Sigmoid colon (tissue), 7 donors: ENCODE results near the gene MPP3. TPM values are rescaled to one million over a fixed set of nuclear protein-coding genes. Genes with fewer than 3 reads are reported as not detected.

Experiments
- DNase-seq: peaks from one replicate; pipeline ENCODE4 v3.0.0-alpha.2; 2019
- H3K27ac ChIP-seq, 4 donors: fragments of 200-600 bp; sonication (generic); one replicate each; pipeline ENCODE4 v1.5.1; 2016 to 2019; ENCODE audit warnings: mild to moderate bottlenecking in 1 of 4
- H3K27me3 ChIP-seq, 3 donors: fragments of 200-600 bp; sonication (generic); one replicate each; pipeline ENCODE4 v1.5.1; 2019; ENCODE audit warnings: mild to moderate bottlenecking in 1 of 3
- H3K36me3 ChIP-seq, 4 donors: fragments of 200-600 bp; sonication (generic); one replicate each; pipeline ENCODE4 v1.5.1; 2016 to 2019
- H3K4me1 ChIP-seq, 4 donors: fragments of 200-600 bp; sonication (generic); one replicate each; pipeline ENCODE4 v1.5.1; 2017 to 2019
- H3K4me3 ChIP-seq, 4 donors: fragments of 200-600 bp; sonication (generic); one replicate each; pipeline ENCODE4 v1.5.1; 2017 to 2019; ENCODE audit warnings: mild to moderate bottlenecking in 2 of 4, moderate library complexity in 1 of 4
- H3K9me3 ChIP-seq, 4 donors: fragments of 200-600 bp in 3 of 4; sonication (generic) in 3 of 4; one replicate each; pipeline versions ENCODE4 v1.5.1 to v1.6.1; 2013 to 2019
- EP300 ChIP-seq, 4 donors: sonication (generic); formaldehyde crosslinking; IDR thresholded peaks; one replicate each; pipeline ENCODE4 v1.6.1; 2017; ENCODE audit warnings: antibody characterized with exemption in 4 of 4
- POLR2A ChIP-seq, 2 donors: fragments of 450-650 bp; IDR thresholded peaks; one replicate each; pipeline ENCODE4 v1.6.1; 2016; ENCODE audit warnings: antibody characterized with exemption in 2 of 2, mild to moderate bottlenecking in 2 of 2, moderate library complexity in 2 of 2
- POLR2AphosphoS5 ChIP-seq, 4 donors: sonication (generic); formaldehyde crosslinking; IDR thresholded peaks; one replicate each; pipeline ENCODE4 v1.6.1; 2017; ENCODE audit warnings: antibody characterized with exemption in 4 of 4
- WGBS, 2 donors: extraction: QIAGEN DNeasy Blood & Tissue Kit; methylation state at CpG; one replicate each; pipeline ENCODE4 v1.1.7; 2013; 5-methylcytosine and 5-hydroxymethylcytosine counted together
- intact Hi-C: fragments of 100-400 bp; cut with DNase I; formaldehyde crosslinking; loops from one replicate; pipeline ENCODE4 v1.15.1; 2023
- polyA plus RNA-seq, 3 donors: library from polyadenylated mRNA; stranded (reverse); fragments of 200-250 nt; gene quantifications; one replicate each; pipeline ENCODE4 v1.2.3, GENCODE V29; 2013
- total RNA-seq, 4 donors: library from RNA; depleted of rRNA; stranded (reverse); fragments of >200 nt; gene quantifications; one replicate each; pipeline ENCODE4 v1.1.0, GENCODE V29; 2016
- TF ChIP-seq, protein P1 (sequence below), 4 experiments: fragments of 450-650 bp in 3 of 4; fragments of 200-600 bp in 1 of 4; IDR thresholded peaks; one replicate each; pipeline ENCODE4 v1.5.1; 2016 to 2019; ENCODE audit warnings: antibody characterized with exemption in 4 of 4, mild to moderate bottlenecking in 3 of 4, moderate library complexity in 2 of 4
- donor health status: healthy with polysubstance abuse.
- donor health status: Bipolar disorder and iron deficiency.
- donor health status: healthy.

MPP3 gene
- total and polyA plus RNA-seq, 7 donors, result 0.23 to 10.5 (median 5.0) TPM

DNA sequence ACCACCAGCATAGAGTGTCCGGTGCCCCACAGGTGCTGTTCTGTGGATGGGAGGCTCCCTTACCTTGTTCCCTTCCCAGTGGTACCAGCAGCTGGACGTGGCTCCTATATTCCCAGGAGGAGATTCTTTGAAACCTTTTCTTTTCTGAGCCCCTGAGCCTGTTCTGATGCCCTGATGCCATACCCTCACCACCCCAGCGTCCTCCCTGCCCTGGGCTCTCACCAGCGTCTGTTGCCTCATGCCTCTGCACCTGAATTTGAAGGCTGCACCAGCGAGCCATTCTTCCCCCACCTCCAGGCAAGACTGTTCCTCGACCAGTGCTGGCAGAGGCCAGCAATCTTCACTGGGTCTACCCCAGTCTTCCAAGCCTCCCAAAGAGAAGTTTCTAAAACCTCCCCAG is 74.9 kb downstream of the MPP3 start:
- H3K4me1 ChIP-seq, result peaks cover 0 to 14% (median 12%) of the 10 kb centered on the region in 4 donors
- no peak overlapping the region for H3K4me3 ChIP-seq
- no peak for TF ChIP-seq POLR2A (IDR thresholded peaks at IDR 0.05)
- TF ChIP-seq POLR2AphosphoS5 (IDR thresholded peaks at IDR 0.05), result no peak
- TF ChIP-seq EP300 (IDR thresholded peaks at IDR 0.05), result no peak
- TF ChIP-seq, protein P1, sequence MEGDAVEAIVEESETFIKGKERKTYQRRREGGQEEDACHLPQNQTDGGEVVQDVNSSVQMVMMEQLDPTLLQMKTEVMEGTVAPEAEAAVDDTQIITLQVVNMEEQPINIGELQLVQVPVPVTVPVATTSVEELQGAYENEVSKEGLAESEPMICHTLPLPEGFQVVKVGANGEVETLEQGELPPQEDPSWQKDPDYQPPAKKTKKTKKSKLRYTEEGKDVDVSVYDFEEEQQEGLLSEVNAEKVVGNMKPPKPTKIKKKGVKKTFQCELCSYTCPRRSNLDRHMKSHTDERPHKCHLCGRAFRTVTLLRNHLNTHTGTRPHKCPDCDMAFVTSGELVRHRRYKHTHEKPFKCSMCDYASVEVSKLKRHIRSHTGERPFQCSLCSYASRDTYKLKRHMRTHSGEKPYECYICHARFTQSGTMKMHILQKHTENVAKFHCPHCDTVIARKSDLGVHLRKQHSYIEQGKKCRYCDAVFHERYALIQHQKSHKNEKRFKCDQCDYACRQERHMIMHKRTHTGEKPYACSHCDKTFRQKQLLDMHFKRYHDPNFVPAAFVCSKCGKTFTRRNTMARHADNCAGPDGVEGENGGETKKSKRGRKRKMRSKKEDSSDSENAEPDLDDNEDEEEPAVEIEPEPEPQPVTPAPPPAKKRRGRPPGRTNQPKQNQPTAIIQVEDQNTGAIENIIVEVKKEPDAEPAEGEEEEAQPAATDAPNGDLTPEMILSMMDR (IDR thresholded peaks at IDR 0.05), result no peak
- H3K27me3 ChIP-seq, result peaks cover 10 to 37% (median 29%) of the 10 kb centered on the region in 3 donors
- no peaks in the 10 kb centered on the region for H3K36me3 ChIP-seq
- no peaks in the 10 kb centered on the region for H3K9me3 ChIP-seq
- intact Hi-C loops, result no loop called here
- H3K27ac ChIP-seq, result no peak overlapping the region
- 63 to 84% methylated on average over 6 of the region's 6 CpGs for WGBS, 2 donors
- no peak for DNase-seq

DNA sequence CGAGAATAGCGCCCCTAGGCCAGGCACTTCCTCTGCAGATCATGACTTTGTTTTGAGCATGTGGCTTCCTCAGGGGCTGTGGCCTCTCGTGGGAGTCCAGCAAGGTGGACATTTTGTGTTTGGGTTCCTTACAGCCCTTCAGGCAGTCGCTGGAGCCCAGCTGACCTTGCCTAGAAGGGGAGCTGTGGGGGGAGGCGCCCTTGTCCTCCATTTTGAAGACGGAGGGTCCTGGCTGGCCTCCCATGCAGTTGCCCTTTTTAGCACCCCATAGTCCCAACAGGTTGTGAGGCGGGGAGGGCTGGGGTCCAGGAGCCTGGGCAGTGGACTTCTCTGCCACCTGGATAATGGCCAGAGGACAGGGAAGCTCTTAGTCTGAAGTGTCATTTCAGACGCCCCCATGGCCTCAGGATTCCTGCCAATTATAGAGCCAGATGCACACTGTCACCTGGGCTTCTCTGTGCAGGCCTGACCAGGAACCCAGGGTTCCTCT is 75.7 kb downstream of the MPP3 start:
- Histone ChIP-seq H3K9me3 (no peaks in the 10 kb centered on the region), H3K4me1 (peaks cover 0 to 14% (median 12%) of the 10 kb centered on the region in 4 donors), H3K4me3 (no peak overlapping the region), H3K27ac (no peak overlapping the region), H3K27me3 (peaks cover 10 to 37% (median 29%) of the 10 kb centered on the region in 3 donors), H3K36me3 (no peaks in the 10 kb centered on the region)
- TF ChIP-seq POLR2AphosphoS5 (IDR thresholded peaks at IDR 0.05) (no peak), POLR2A (IDR thresholded peaks at IDR 0.05) (no peak), EP300 (IDR thresholded peaks at IDR 0.05) (no peak)
- TF ChIP-seq, protein P1 (IDR thresholded peaks at IDR 0.05), result no peak
- DNase-seq, result peak; percentile 56
- WGBS, 2 donors, result 76 to 83% methylated on average over 8 of the region's 8 CpGs
- intact Hi-C loops, result no loop called here

DNA sequence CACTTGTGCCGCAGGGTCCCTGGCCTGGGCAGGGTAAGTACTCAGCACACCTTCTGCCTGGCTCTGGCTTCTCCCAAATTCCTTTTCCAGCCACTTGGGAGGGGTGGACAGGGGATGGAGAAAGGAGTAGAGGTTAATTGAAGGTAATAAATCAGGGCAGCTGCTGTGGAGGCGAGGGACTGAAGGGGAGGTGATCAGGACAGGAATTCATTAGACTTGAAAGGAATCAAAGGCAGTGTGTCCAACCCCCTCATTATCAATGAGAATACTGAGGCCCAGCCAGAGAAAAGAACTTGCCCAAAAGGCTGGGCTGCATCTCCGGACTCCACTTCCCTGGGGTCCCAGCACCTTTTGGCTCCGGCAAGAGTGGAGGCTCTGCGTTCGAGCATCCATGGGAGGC is 76.7 kb downstream of the MPP3 start:
- Histone ChIP-seq H3K36me3 (no peaks in the 10 kb centered on the region), H3K27ac (no peak overlapping the region), H3K9me3 (no peaks in the 10 kb centered on the region), H3K27me3 (peaks cover 10 to 37% (median 29%) of the 10 kb centered on the region in 3 donors), H3K4me3 (no peak overlapping the region), H3K4me1 (peaks cover 0 to 14% (median 12%) of the 10 kb centered on the region in 4 donors)
- DNase-seq, result no peak
- WGBS, 2 donors, result 77 to 91% methylated on average over 6 of the region's 6 CpGs
- TF ChIP-seq EP300 (IDR thresholded peaks at IDR 0.05) (no peak), POLR2AphosphoS5 (IDR thresholded peaks at IDR 0.05) (no peak), POLR2A (IDR thresholded peaks at IDR 0.05) (no peak)
- TF ChIP-seq, protein P1 (IDR thresholded peaks at IDR 0.05), result no peak
- intact Hi-C loops, result no loop called here

DNA sequence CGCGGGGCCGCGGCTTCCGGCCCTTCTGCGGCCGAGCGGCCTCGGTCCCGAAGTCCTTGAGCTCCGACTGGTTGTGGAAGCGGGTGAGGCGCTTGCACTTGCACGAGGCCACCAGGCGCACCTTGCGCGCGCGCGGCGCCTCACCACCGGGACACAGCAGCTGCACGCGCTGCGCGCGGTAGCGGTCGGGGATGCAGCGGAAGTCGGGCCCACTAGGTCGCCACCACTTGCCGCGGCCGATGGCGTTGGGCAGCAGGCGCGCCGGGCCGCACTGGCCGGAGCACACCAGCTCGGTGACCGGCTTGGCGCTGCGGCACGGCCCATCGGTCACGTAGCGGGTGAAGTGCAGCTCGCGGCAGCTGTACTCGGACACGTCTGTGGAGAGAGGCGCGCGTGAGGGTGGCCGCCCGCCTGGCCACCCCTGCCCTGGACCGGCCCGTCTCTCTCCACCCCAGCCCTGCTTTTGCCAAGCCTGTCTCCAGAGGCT is 77.5 kb downstream of the MPP3 start:
- H3K4me1 ChIP-seq, result peaks cover 0 to 10% (median 8%) of the 10 kb centered on the region in 4 donors
- intact Hi-C loops, result no loop called here
- H3K4me3 ChIP-seq, result peak overlapping the region in 1 of 4 donors; percentile 22
- no peaks in the 10 kb centered on the region for H3K36me3 ChIP-seq
- DNase-seq, result peak; percentile 52
- no peaks in the 10 kb centered on the region for H3K9me3 ChIP-seq
- peaks cover 10 to 37% (median 29%) of the 10 kb centered on the region in 3 donors for H3K27me3 ChIP-seq
- 5 to 6% methylated on average over 60 of the region's 60 CpGs for WGBS, 2 donors
- H3K27ac ChIP-seq, result no peak overlapping the region
- TF ChIP-seq, protein P1 (IDR thresholded peaks at IDR 0.05), result no peak
- TF ChIP-seq POLR2A (IDR thresholded peaks at IDR 0.05), result no peak
- no peak for TF ChIP-seq EP300 (IDR thresholded peaks at IDR 0.05)
- TF ChIP-seq POLR2AphosphoS5 (IDR thresholded peaks at IDR 0.05), result no peak
